Kidney (tissue), 14 donors: ENCODE measurements around the gene ARMS2. TPM values are rescaled to one million over a fixed set of nuclear protein-coding genes. Genes with fewer than 3 reads are reported as not detected.

Experiments used
- DNase-seq, 5 donors: peaks; one replicate each; pipeline ENCODE4 v3.0.0-alpha.2; 2013 to 2020
- FAIRE-seq: peaks from 2 replicates; lab custom pipeline; 2012; peaks lifted over from hg19 to GRCh38; lab: Jason Lieb, UNC
- H3K27ac ChIP-seq, 2 donors: one replicate each; pipeline ENCODE4 v1.7.0; 2013; ENCODE audit warnings: low read depth in 2 of 2, low read length in 2 of 2, inconsistent platforms in 1 of 2
- H3K27me3 ChIP-seq: one replicate; pipeline ENCODE4 v1.7.1; 2013; ENCODE audit warnings: low read length, inconsistent platforms; ENCODE audit not compliant: control insufficient read depth, insufficient read depth
- H3K36me3 ChIP-seq, 3 donors: one replicate each; pipeline versions ENCODE4 v1.7.0 to v1.7.1; 2013; ENCODE audit warnings: low read length in 3 of 3, control low read depth in 1 of 3, inconsistent platforms in 1 of 3; ENCODE audit not compliant: insufficient read depth in 3 of 3, control insufficient read depth in 2 of 3
- H3K4me1 ChIP-seq, 3 donors: one replicate each; pipeline versions ENCODE4 v1.7.0 to v1.7.1; 2013; ENCODE audit warnings: low read length in 3 of 3, inconsistent platforms in 1 of 3, low read depth in 1 of 3; ENCODE audit not compliant: control insufficient read depth in 2 of 3, insufficient read depth in 2 of 3
- H3K4me3 ChIP-seq, 3 donors: one replicate each; pipeline versions ENCODE4 v1.7.0 to v1.8.1; 2013; ENCODE audit warnings: low read length in 3 of 3, control low read depth in 1 of 3, inconsistent platforms in 1 of 3
- H3K9ac ChIP-seq, 3 donors: one replicate each; pipeline versions ENCODE4 v1.7.0 to v1.7.1; 2013; ENCODE audit warnings: low read length in 3 of 3, control low read depth in 1 of 3, inconsistent platforms in 1 of 3
- H3K9me3 ChIP-seq, 3 donors: one replicate each; pipeline versions ENCODE4 v1.7.0 to v1.7.1; 2013; ENCODE audit warnings: low read length in 3 of 3, control low read depth in 1 of 3, inconsistent platforms in 1 of 3; ENCODE audit not compliant: control insufficient read depth in 2 of 3, insufficient read depth in 1 of 3
- intact Hi-C: fragments of 100-400 bp; cut with DNase I; formaldehyde crosslinking; loops from one replicate; pipeline ENCODE4 v1.11.1; 2022
- polyA plus RNA-seq: library from polyadenylated mRNA; stranded (reverse); fragments of 350-450 nt; fragmentation: Illumina TruSeq; extraction: RNeasy Lipid Tissue Mini Kit (QIAGEN cat#74804); gene quantifications from one replicate; pipeline ENCODE4 v1.2.3, GENCODE V29; 2014; ENCODE audit warnings: low read depth, low replicate concordance; ENCODE audit not compliant: insufficient read depth
- total RNA-seq: library from RNA; stranded (reverse); fragmentation: NEBNext Ultra II Directional; extraction: Animal tissue kit (Norgen Biotek cat#: 25700); gene quantifications from one replicate; pipeline ENCODE4 v1.2.1, GENCODE V29; 2021
- TF ChIP-seq, protein P1 (sequence below): IDR thresholded peaks from 3 replicates; pipeline ENCODE4 v1.5.1; 2012; ENCODE audit warnings: mild to moderate bottlenecking, moderate library complexity, borderline replicate concordance; ENCODE audit not compliant: insufficient read depth; ENCODE audit errors: extremely low read depth
- donor health status: control.
- donor health status: control.
- donor health status: control.
- donor health status: control.
- donor health status: control.
- donor health status: DM: yes; HTN: yes; CAD: no.
- donor health status: Normal renal cell carcinoma (clear cell type).

ARMS2 gene
- total and polyA plus RNA-seq, 2 donors from 2014 or later, result not detected

- FAIRE-seq, result no peak
- Histone ChIP-seq H3K9me3 (no peaks in the 10 kb centered on the region), H3K36me3 (no peaks in the 10 kb centered on the region), H3K27ac (no peak overlapping the region), H3K4me3 (no peak overlapping the region), H3K27me3 (no peaks in the 10 kb centered on the region), H3K9ac (no peak overlapping the region), H3K4me1 (peaks cover 0 to 15% (median 4%) of the 10 kb centered on the region in 3 donors)
- intact Hi-C loops, result no loop called here
- TF ChIP-seq, protein P1, sequence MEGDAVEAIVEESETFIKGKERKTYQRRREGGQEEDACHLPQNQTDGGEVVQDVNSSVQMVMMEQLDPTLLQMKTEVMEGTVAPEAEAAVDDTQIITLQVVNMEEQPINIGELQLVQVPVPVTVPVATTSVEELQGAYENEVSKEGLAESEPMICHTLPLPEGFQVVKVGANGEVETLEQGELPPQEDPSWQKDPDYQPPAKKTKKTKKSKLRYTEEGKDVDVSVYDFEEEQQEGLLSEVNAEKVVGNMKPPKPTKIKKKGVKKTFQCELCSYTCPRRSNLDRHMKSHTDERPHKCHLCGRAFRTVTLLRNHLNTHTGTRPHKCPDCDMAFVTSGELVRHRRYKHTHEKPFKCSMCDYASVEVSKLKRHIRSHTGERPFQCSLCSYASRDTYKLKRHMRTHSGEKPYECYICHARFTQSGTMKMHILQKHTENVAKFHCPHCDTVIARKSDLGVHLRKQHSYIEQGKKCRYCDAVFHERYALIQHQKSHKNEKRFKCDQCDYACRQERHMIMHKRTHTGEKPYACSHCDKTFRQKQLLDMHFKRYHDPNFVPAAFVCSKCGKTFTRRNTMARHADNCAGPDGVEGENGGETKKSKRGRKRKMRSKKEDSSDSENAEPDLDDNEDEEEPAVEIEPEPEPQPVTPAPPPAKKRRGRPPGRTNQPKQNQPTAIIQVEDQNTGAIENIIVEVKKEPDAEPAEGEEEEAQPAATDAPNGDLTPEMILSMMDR, result no peak
- no peak for DNase-seq
These were observed 23.0 kb downstream of the ARMS2 start for GRCh38 chr10:122477436-122477835.

GRCh38 chr10:122478971-122479370 is 24.5 kb downstream of the ARMS2 start:
- intact Hi-C loops, result no loop called here
- FAIRE-seq (no peak), DNase-seq (no peak)
- TF ChIP-seq, protein P1, result no peak
- no peak overlapping the region for H3K9ac ChIP-seq
- no peaks in the 10 kb centered on the region for H3K9me3 ChIP-seq
- H3K36me3 ChIP-seq, result no peaks in the 10 kb centered on the region
- H3K4me3 ChIP-seq, result no peak overlapping the region
- no peaks in the 10 kb centered on the region for H3K27me3 ChIP-seq
- peaks cover 0 to 15% (median 4%) of the 10 kb centered on the region in 3 donors for H3K4me1 ChIP-seq
- no peak overlapping the region for H3K27ac ChIP-seq

GRCh38 chr10:122480146-122480833 is 25.8 kb downstream of the ARMS2 start:
- intact Hi-C loops, result no loop called here

More at GRCh38 chr10:122480146-122480833, 25.8 kb downstream of the ARMS2 start:
- TF ChIP-seq, protein P1, result no peak
- Histone ChIP-seq H3K9ac (no peak overlapping the region), H3K27ac (no peak overlapping the region), H3K27me3 (no peaks in the 10 kb centered on the region), H3K4me1 (peaks cover 0 to 15% (median 4%) of the 10 kb centered on the region in 3 donors), H3K4me3 (no peak overlapping the region), H3K36me3 (no peaks in the 10 kb centered on the region), H3K9me3 (no peaks in the 10 kb centered on the region)
- FAIRE-seq (no peak), DNase-seq (no peak)
